Kidney (tissue), 14 donors: ENCODE measurements around the gene IQSEC2. TPM values are rescaled to one million over a fixed set of nuclear protein-coding genes. Genes with fewer than 3 reads are reported as not detected.

Experiments used
- DNase-seq, 5 donors: peaks; one replicate each; pipeline ENCODE4 v3.0.0-alpha.2; 2013 to 2020
- FAIRE-seq: peaks from 2 replicates; lab custom pipeline; 2012; peaks lifted over from hg19 to GRCh38; lab: Jason Lieb, UNC
- H3K27ac ChIP-seq, 2 donors: one replicate each; pipeline ENCODE4 v1.7.0; 2013; ENCODE audit warnings: low read depth in 2 of 2, low read length in 2 of 2, inconsistent platforms in 1 of 2
- H3K27me3 ChIP-seq: one replicate; pipeline ENCODE4 v1.7.1; 2013; ENCODE audit warnings: low read length, inconsistent platforms; ENCODE audit not compliant: control insufficient read depth, insufficient read depth
- H3K36me3 ChIP-seq, 3 donors: one replicate each; pipeline versions ENCODE4 v1.7.0 to v1.7.1; 2013; ENCODE audit warnings: low read length in 3 of 3, control low read depth in 1 of 3, inconsistent platforms in 1 of 3; ENCODE audit not compliant: insufficient read depth in 3 of 3, control insufficient read depth in 2 of 3
- H3K4me1 ChIP-seq, 3 donors: one replicate each; pipeline versions ENCODE4 v1.7.0 to v1.7.1; 2013; ENCODE audit warnings: low read length in 3 of 3, inconsistent platforms in 1 of 3, low read depth in 1 of 3; ENCODE audit not compliant: control insufficient read depth in 2 of 3, insufficient read depth in 2 of 3
- H3K4me3 ChIP-seq, 3 donors: one replicate each; pipeline versions ENCODE4 v1.7.0 to v1.8.1; 2013; ENCODE audit warnings: low read length in 3 of 3, control low read depth in 1 of 3, inconsistent platforms in 1 of 3
- H3K9ac ChIP-seq, 3 donors: one replicate each; pipeline versions ENCODE4 v1.7.0 to v1.7.1; 2013; ENCODE audit warnings: low read length in 3 of 3, control low read depth in 1 of 3, inconsistent platforms in 1 of 3
- H3K9me3 ChIP-seq, 3 donors: one replicate each; pipeline versions ENCODE4 v1.7.0 to v1.7.1; 2013; ENCODE audit warnings: low read length in 3 of 3, control low read depth in 1 of 3, inconsistent platforms in 1 of 3; ENCODE audit not compliant: control insufficient read depth in 2 of 3, insufficient read depth in 1 of 3
- CTCF ChIP-seq: IDR thresholded peaks from 3 replicates; pipeline ENCODE4 v1.5.1; 2012; ENCODE audit warnings: mild to moderate bottlenecking, moderate library complexity, borderline replicate concordance; ENCODE audit not compliant: insufficient read depth; ENCODE audit errors: extremely low read depth
- intact Hi-C: fragments of 100-400 bp; cut with DNase I; formaldehyde crosslinking; loops from one replicate; pipeline ENCODE4 v1.11.1; 2022
- polyA plus RNA-seq: library from polyadenylated mRNA; stranded (reverse); fragments of 350-450 nt; fragmentation: Illumina TruSeq; extraction: RNeasy Lipid Tissue Mini Kit (QIAGEN cat#74804); gene quantifications from one replicate; pipeline ENCODE4 v1.2.3, GENCODE V29; 2014; ENCODE audit warnings: low read depth, low replicate concordance; ENCODE audit not compliant: insufficient read depth
- total RNA-seq: library from RNA; stranded (reverse); fragmentation: NEBNext Ultra II Directional; extraction: Animal tissue kit (Norgen Biotek cat#: 25700); gene quantifications from one replicate; pipeline ENCODE4 v1.2.1, GENCODE V29; 2021
- donor health status: control.
- donor health status: control.
- donor health status: control.
- donor health status: control.
- donor health status: control.
- donor health status: DM: yes; HTN: yes; CAD: no.
- donor health status: Normal renal cell carcinoma (clear cell type).

Gene IQSEC2
- total and polyA plus RNA-seq, 2 donors from 2014 or later, result 20.9 to 56.2 TPM

DNA sequence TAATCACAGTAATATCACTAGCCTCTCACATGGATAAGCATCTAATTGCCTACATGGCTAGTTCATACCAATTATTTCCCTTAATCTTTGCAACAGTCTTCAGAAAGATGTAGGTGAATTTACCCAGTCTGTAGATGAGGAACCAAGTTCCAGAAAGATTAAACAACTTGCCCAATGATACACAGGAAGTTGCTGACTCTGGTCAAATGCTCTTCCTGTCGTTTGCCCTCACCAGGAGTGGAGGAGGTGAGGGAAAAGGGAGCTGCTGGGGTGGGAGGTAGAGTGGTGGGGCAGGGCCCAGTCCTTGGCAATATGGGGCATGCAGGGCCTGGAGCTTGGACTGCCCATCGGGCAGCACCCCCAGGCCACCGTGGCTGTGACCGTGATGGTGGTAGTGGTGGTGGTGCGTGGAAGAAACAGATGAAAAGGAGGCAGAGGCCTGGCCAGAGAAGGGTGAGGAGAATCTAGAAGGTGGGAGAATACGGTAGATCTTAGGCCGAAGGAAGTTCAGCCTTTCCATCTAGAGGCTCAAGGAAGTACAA lies 54.1 kb downstream of the IQSEC2 start:
- Histone ChIP-seq H3K9ac (no peak overlapping the region), H3K27me3 (peaks cover 18% of the 10 kb centered on the region), H3K4me1 (peaks cover 0 to 13% (median 9%) of the 10 kb centered on the region in 3 donors), H3K27ac (no peak overlapping the region), H3K9me3 (no peaks in the 10 kb centered on the region), H3K4me3 (no peak overlapping the region), H3K36me3 (no peaks in the 10 kb centered on the region)
- TF ChIP-seq CTCF, result no peak
- intact Hi-C loops, result no loop called here
- DNase-seq (no peak), FAIRE-seq (no peak)

GRCh38 chrX:53224860-53225797 lies 56.3 kb downstream of the IQSEC2 start, which contains the start of gene KDM5C:
TSS of gene KDM5C (minus strand) at chrX:53225207. CDS start at chrX:53224889, 318 bp downstream.
- no peak for FAIRE-seq
- intact Hi-C loops, result no loop called here
- H3K4me3 ChIP-seq, result peak within 1 kb of the TSS; percentile 89 to 93 (median 91)
- DNase-seq, result peak; percentile 94 to 98 (median 96)
- H3K27me3 ChIP-seq, result peaks cover 9% of the 10 kb centered on the region
- TF ChIP-seq CTCF, result no peak
- no peaks in the 10 kb centered on the region for H3K9me3 ChIP-seq
- H3K36me3 ChIP-seq, result peaks cover 0 to 10% (median 3%) of the 10 kb centered on the region in 3 donors
- peak within 1 kb of the TSS; percentile 73 to 91 (median 91) for H3K9ac ChIP-seq
- H3K27ac ChIP-seq, result peak within 1 kb of the TSS; percentile 88 to 95
- H3K4me1 ChIP-seq, result peaks cover 0 to 16% (median 9%) of the 10 kb centered on the region in 3 donors

GRCh38 chrX:53223955-53224859 lies 57.2 kb downstream of the IQSEC2 start:
- peak overlapping the region; percentile 88 to 95 for H3K27ac ChIP-seq
- DNase-seq, result peak in 4 of 5 donors; percentile 0 to 77 (median 24)

More at GRCh38 chrX:53223955-53224859, 57.2 kb downstream of the IQSEC2 start:
- TF ChIP-seq CTCF, result no peak
- FAIRE-seq, result no peak
- H3K36me3 ChIP-seq, result peaks cover 0 to 18% (median 10%) of the 10 kb centered on the region in 3 donors
- intact Hi-C loops, result no loop called here
- peaks cover 5% of the 10 kb centered on the region for H3K27me3 ChIP-seq
- peaks cover 0 to 16% (median 9%) of the 10 kb centered on the region in 3 donors for H3K4me1 ChIP-seq
- peak overlapping the region; percentile 73 to 91 (median 91) for H3K9ac ChIP-seq
- no peaks in the 10 kb centered on the region for H3K9me3 ChIP-seq
- peak overlapping the region; percentile 89 to 93 (median 91) for H3K4me3 ChIP-seq
